SK-N-SH treated with all-trans-retinoic acid at 6 μM for 48 hours (cell line): ENCODE measurements around the gene GLRA1.

Experiments used
- ESRRG ChIP-seq: fragments of 250-450 bp; sonication (Bioruptor Pico); IDR thresholded peaks from 2 replicates; pipeline ENCODE4 v1.6.1; 2021; ENCODE audit warnings: mild to moderate bottlenecking
- RARB ChIP-seq: fragments of 250-450 bp; sonication (Bioruptor Pico); IDR thresholded peaks from 2 replicates; pipeline ENCODE4 v1.8.0; 2021; ENCODE audit warnings: mild to moderate bottlenecking, moderate library complexity
- ZFP3 ChIP-seq: fragments of 250-450 bp; sonication (Bioruptor Pico); IDR thresholded peaks from 2 replicates; pipeline ENCODE4 v1.5.0; 2020; ENCODE audit warnings: mild to moderate bottlenecking, moderate library complexity
- ZFP30 ChIP-seq: fragments of 450-650 bp; formaldehyde crosslinking; IDR thresholded peaks from 2 replicates; pipeline ENCODE4 v1.5.0; 2022; ENCODE audit warnings: mild to moderate bottlenecking, moderate library complexity
- TF ChIP-seq, protein P1 (sequence below): fragments of 250-450 bp; sonication (Bioruptor Pico); IDR thresholded peaks from 2 replicates; pipeline ENCODE4 v1.8.0; 2021; ENCODE audit warnings: low read depth, mild to moderate bottlenecking, moderate library complexity, borderline replicate concordance
- TF ChIP-seq, protein P2 (sequence below): fragments of 250-450 bp; sonication (Bioruptor Pico); IDR thresholded peaks from 2 replicates; pipeline ENCODE4 v1.5.0; 2020; ENCODE audit warnings: mild to moderate bottlenecking, moderate library complexity

DNA sequence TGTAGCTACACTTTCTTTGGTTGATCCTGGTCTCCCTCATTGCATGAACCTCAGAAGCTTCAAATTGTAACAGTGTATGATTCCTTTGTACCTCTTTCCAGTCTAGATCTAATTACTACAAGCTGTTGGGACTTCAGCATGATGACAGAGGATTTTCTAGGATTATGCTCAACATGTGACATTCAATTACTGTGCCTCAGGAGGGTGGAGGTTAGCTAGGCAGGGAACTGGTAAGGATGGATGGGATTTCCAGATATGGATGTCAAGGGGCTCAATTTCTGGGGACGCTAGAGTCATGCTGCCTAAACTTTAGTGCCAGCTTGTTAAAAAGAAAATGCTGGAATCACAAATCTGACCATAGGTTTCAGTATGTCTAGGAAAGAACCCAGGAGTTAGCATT, 29.2 kb upstream of the GLRA1 start:
- TF ChIP-seq RARB (CRISPR knock-in tag) (no peak), ESRRG (no peak), ZFP3 (CRISPR knock-in tag) (no peak), ZFP30 (CRISPR knock-in tag) (no peak)
- TF ChIP-seq, protein P1, sequence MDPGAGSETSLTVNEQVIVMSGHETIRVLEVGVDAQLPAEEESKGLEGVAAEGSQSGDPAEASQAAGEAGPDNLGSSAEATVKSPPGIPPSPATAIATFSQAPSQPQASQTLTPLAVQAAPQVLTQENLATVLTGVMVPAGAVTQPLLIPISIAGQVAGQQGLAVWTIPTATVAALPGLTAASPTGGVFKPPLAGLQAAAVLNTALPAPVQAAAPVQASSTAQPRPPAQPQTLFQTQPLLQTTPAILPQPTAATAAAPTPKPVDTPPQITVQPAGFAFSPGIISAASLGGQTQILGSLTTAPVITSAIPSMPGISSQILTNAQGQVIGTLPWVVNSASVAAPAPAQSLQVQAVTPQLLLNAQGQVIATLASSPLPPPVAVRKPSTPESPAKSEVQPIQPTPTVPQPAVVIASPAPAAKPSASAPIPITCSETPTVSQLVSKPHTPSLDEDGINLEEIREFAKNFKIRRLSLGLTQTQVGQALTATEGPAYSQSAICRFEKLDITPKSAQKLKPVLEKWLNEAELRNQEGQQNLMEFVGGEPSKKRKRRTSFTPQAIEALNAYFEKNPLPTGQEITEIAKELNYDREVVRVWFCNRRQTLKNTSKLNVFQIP (CRISPR knock-in tag): no peak
- TF ChIP-seq, protein P2, sequence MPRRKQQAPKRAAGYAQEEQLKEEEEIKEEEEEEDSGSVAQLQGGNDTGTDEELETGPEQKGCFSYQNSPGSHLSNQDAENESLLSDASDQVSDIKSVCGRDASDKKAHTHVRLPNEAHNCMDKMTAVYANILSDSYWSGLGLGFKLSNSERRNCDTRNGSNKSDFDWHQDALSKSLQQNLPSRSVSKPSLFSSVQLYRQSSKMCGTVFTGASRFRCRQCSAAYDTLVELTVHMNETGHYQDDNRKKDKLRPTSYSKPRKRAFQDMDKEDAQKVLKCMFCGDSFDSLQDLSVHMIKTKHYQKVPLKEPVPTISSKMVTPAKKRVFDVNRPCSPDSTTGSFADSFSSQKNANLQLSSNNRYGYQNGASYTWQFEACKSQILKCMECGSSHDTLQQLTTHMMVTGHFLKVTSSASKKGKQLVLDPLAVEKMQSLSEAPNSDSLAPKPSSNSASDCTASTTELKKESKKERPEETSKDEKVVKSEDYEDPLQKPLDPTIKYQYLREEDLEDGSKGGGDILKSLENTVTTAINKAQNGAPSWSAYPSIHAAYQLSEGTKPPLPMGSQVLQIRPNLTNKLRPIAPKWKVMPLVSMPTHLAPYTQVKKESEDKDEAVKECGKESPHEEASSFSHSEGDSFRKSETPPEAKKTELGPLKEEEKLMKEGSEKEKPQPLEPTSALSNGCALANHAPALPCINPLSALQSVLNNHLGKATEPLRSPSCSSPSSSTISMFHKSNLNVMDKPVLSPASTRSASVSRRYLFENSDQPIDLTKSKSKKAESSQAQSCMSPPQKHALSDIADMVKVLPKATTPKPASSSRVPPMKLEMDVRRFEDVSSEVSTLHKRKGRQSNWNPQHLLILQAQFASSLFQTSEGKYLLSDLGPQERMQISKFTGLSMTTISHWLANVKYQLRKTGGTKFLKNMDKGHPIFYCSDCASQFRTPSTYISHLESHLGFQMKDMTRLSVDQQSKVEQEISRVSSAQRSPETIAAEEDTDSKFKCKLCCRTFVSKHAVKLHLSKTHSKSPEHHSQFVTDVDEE (CRISPR knock-in tag): no peak
